IPS-NIHi7 (cell line): ENCODE measurements around the gene FAM185A.
"Not testable (repeated sequence)": the region's sequence is repeated elsewhere in the genome, so short reads cannot be mapped to it uniquely, and the experiment has no call there.

Source experiments
- DNase-seq: peaks from one replicate; pipeline ENCODE4 v3.0.0; 2012; ENCODE audit warnings: mixed read lengths; ENCODE audit errors: extremely low spot score

The FAM185A gene

DNA sequence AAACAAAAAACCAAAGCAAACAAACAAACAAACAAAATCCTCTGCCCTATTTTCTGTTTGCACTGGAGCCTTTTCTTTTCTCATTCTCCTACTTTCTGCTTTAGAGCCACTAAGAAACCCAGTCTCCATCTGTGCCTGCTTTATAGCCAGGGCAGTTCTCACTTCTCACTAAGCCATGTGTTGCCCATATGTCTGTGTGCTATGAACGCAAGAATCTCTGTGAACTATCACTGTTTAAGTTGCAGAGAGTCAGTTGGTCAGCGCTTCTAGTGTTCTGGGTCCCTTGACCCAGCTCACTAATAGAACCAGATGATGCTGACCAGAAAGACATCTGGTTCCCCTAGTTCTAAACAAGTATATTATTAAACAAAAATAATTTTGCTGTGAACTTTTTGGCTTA is 81.4 kb downstream of the FAM185A start:
- DNase-seq: no peak

DNA sequence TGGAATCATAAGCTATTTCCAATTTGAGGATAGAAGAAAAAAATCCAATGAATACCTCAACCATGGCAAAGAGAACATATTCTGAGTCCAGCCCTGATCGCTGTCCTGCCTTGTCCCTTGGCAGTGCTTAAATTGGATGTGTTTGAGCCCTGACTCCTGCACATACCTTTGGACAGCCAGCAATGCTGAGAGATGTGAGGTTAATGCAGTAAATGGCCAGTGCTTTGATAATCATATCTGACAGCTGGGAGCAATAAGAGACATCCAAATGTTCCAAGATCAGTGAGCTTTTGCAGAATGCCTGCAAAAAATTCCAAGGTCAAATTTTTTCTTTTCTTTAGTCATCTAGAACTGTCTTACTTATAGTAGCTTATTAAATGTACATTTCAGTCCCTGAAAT is 83.9 kb downstream of the FAM185A start:
- no peak for DNase-seq

DNA sequence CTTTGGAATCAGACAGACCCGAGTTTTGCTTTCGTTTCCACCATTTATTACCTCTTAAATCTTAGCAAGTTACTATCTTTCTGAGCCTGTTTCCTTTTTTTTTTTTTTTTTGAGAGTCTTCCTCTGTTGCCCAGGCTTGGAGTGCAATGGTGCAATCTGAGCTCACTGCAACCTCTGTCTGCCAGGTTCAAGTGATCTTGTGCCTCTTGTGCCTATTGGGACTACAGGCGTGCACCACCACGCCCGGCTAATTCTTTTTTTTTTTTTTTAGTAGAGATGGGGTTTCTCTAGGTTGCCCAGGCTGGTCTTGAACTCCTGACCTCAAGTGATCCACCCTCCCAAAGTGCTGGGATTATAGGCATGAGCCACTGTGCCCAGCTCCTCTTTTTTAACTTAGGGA is 84.5 kb downstream of the FAM185A start:
- DNase-seq: no peak

DNA sequence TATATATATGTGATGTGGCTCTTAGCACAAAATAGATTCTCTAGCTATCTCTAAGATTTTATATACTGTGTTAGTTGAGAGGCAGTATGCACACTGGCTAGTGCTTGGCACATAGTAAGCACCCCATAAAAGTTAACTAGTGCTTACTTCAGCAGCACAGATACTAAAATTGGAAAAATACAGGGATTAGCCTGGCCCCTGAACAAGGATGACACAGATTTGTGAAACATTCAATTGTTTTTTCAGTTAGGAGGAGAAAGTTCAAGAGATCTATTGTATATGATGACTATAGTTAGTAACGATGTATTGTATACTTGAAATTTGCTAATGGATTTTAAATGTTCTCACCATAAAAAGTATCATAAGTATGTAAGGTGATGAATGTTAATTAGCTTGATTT is 85.7 kb downstream of the FAM185A start:
- no peak for DNase-seq

DNA sequence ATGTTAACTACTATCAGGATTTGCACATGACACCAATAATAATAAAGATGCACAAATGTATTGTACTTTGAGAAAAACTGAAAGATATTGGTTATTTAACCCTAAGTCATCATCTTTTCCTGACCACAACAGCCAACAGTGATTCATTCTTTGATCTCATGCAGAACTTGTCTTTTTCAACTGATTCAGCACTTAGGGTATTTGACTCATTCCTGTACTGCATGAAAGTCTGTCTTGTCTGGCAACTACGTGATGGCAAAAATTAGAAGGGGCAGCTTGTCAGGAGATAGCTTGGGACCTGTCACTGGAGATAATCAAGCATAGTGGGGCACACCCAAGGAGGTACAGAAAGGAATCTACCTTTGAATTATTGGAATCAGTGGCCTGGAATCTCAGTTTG is 86.2 kb downstream of the FAM185A start:
- DNase-seq: no peak

DNA sequence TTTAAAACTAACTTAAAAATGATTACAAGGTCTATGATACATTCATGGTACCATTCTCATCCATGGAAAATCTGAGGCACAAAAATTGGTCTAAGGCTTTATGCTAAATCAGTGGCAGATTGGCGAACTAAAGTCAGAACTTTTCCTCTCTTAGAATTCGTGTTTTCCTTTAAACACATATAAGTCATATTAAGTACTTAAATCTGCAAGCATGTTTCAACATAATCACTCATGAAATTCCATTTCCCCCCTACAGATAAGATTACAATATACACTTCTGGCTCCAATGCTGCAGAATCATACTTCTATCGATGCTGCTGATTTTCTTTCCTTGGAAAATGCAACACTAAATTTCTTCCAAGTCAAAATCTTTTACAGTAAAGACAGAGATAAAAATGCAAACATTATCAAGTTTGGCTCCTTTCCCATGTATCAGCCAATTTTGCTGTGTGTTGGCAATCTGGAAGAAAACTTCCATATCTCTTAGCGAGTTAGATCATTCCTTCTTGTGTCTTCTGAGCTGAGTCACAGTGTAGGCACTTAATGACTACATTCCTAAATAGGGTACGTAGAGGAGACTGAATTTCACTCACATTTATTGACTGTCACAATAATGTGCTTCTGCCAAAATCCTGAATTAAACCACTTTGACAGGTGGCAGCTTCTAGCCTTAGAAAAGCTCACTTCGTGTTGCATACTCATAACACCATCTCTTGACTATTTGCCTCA is 87.6 kb downstream of the FAM185A start:
- DNase-seq: no peak

DNA sequence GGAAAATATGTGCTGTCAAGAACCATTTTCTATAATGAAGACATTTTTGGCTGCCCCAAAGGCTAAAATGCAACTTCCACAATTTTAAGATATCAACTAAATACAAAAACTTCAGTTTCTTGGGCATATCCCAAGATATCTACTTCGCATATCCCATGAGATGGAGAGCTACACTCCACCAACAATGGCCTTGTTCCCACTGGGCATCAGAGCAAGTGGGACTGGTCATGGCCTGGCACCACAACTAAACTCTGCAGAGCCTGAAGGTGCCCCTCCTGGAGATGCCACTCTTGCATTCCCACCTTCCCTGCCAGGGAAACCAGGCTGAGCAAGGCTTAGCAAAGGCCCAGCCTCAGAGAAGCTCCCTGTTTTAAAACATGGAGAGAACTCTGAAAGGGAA is 88.2 kb downstream of the FAM185A start:
- DNase-seq: no peak

DNA sequence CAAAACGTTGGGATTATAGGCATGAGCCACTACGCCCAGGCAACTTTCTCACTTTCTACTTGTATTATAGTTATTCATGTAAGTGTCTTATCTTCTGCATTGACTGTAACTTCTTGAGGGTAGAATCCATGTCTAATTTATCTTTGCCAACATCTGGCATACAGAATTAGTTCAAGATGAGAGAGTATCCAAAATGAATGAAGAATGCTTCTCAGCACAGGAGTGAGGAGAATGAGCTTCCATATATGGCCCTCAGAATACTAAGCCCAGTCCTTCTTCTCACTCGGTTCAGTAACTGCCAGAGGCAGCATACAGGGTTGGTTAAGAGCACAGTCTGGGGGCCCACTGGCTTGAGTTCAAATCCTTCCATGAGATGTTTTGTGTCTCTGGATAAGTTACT is 89.0 kb downstream of the FAM185A start:
- DNase-seq: no peak

DNA sequence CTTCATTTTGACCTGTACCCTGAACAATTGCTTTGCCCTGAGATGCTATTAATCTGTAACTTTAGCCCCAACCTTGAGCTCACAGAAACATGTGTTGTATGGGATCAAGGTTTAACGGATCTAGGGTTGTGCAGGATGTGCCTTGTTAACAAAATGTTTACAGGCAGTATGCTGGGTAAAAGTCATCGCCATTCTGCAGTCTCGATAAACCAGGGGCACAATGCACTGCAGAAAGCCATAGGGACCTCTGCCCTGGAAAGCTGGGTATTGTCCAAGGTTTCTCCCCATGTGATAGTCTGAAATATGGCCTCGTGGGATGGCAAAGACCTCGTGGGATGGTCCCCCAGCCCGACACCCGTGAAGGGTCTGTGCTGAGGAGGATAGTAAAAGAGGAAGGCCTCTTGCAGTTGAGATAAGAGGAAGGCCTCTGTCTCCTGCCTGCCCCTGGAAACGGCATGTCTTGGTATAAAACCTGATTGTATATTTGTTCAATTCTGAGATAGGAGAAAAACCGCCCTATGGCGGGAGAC is 89.8 kb downstream of the FAM185A start:
- not testable (repeated sequence) for DNase-seq

DNA sequence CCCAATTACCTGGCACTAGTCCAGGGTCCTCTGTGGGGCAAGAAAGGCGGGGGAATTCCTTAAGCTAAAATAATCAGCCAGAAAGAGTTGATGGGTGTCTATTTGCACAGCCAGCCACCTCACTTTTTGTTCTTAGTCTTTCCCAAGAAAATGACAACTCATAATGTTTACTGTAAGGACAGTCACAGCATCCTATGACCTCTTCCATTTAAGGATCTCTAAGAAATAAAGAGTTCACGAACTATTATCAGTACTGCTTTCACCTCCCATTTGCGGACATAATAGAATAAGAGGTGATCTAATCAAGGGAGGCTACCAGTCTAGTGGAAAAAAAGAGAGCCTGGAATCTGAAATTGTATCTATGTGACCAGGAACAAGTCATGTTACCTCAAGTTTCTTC is 91.6 kb downstream of the FAM185A start:
- DNase-seq: no peak

DNA sequence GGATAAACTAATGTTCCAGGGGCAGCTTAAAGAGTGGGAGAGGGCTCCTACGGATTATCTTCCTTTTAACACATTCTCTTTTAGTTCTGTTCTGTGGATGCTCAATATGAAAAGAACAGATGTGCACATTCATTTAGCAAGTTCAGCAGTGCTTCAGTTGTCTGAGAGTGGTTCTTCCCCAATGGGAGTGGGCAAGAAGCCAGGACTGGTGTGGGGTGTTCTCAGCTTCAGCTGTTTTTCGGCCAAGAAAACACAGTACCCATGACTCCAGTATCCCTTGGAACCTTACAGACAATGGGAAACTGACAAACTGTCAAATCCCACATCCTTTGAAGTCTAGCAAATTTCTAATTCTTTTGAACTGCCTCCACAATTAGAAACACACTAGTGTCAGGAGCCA is 92.5 kb downstream of the FAM185A start:
- DNase-seq: no peak

DNA sequence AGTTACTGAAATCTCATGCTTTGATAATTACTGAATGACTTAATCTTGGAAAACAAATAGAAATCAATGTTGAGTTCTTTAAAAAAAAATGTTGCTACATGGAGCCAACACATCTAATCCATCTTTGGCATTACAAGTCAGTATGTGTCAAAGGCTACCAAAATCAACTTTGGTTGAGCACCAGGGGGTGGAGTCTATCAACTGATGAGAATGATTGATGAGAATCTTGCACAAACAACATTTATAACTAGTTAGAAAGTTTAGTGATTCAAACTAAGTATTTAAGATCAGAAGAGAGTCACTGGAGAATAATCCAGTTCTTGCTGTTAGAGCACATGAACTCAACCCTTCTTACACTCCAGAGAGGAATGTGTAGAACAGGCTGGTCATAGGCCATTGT is 93.5 kb downstream of the FAM185A start:
- no peak for DNase-seq

DNA sequence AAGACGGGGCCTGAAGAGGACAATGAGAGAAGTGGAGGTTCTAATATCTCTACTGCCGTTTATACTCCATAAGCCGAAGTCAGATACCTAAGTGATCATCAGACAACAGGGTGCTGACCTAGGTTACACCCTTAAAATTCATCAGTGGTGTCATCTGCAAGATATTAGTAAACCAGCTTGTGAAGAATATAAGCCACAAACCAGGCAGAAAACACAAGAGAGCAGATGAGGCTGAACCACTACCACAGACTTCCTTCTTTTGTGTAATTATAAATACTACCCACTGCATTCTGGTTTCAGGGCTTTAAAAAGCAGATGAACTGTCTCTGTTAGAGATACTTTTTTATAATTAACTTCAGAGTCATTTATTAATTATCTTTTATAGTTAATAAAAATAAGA is 95.1 kb downstream of the FAM185A start:
- DNase-seq: no peak

DNA sequence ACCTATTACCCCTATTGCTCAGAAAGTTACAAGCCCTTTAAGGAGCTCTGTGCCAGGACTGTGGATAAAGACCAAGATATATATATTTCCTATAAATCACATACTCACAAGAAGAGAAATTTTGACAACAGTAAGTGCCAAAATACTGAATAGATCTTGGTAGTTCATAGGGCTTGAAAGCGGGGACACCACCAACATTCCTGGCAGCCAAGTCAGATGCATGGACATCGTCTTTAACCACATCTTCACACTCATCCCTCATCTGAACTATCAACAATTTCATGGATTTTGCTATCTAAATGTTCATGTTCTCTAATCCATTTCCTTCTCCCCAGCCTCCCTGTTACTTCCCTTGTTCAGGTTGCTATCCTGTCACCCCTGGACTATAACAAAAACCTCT is 96.5 kb downstream of the FAM185A start:
- DNase-seq: no peak

DNA sequence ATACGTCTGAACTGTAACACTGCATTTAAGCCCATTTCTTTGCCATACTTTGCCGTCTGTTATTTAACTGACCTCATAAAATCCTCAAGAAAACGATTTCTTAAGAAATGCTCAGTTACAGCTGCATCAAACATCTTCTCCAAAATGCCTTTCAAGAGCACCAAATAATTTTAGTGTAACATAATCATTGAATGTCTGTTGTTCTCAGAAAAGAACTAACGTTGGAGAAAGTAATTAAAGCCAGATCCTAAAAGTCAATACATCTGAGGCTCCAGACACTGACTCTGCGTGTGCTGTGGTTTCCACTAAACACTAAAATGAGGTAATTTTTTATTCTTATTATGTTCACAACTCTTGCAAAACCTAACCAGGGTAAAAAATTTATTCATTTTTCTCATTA is 100.3 kb downstream of the FAM185A start:
- no peak for DNase-seq

DNA sequence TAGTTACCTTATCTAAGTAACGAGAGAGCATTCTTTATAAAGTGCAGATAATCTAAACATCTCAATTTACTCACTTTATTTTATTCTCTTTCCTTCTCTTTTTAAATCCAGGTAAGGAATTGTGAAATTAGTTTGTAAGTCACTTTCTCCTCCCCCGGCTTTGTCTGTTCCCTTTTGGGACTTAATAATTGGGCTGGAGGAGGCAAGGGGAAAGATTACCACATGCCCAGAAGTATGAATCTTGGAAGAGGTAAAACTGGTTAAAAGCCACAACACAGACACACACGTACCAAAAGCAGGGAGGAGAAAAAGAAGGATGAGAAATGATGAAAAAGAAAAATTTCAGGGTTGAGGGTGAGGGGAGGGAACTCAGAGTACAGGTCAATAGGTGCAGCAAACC is 100.7 kb downstream of the FAM185A start:
- DNase-seq: no peak

DNA sequence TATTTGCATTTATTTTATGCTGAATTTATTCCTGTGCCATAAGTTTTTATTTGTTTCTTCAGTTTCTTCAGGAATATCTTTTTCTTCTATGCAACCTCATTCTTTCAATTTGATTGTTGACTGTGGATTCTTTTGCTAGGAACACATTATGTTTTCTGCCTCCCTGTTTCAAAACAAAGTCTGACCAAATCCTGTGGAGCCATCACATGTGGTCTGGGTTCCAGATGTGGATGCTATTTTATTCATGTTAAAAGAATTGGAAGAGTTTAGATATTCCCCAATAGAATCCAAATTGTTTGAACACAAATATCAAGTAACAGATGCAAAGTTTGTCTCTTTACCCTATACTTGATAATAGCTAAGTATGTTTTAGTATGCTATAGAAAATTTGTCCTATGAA is 107.2 kb downstream of the FAM185A start:
- DNase-seq: no peak
